Muscle of back (tissue), 13 donors: ENCODE results near the gene TTC9. TPM values are rescaled to one million over a fixed set of nuclear protein-coding genes. Genes with fewer than 3 reads are reported as not detected.

Source experiments
- DNase-seq, 3 donors: peaks; one replicate each; pipeline versions ENCODE4 v3.0.0 to v3.0.0-alpha.2; 2013
- long read RNA-seq, 9 donors: transcript quantifications; one replicate each; lab custom pipeline, GENCODE V29; 2026
- polyA plus RNA-seq, 10 donors: library from polyadenylated mRNA; unstranded; fragments of 120-200 nt; gene quantifications; one replicate each; pipeline ENCODE4 v1.2.1, GENCODE V29; 2013; ENCODE audit not compliant: insufficient read length in 10 of 10

TTC9 gene
- 10 to 100 TPM in 2 of 10 donors, 1 to 10 TPM in 8; 4.7 to 12.9 (median 8.4) TPM for polyA plus RNA-seq
- long read RNA-seq, donor 1, full-length matches to known transcripts, result 6 of 6 reads
- long read RNA-seq, donor 1, partial matches to known transcripts, result 0 of 6 reads
- long read RNA-seq, donor 1, other reads (novel, unspliced or antisense), result 0 of 6 reads
- long read RNA-seq, donor 2, full-length matches to known transcripts, result 5 of 5 reads
- long read RNA-seq, donor 2, partial matches to known transcripts, result 0 of 5 reads
- long read RNA-seq, donor 2, other reads (novel, unspliced or antisense), result 0 of 5 reads
- long read RNA-seq, donor 3, result 0 reads
- long read RNA-seq, donor 4, full-length matches to known transcripts, result 5 of 5 reads
- long read RNA-seq, donor 4, partial matches to known transcripts, result 0 of 5 reads
- long read RNA-seq, donor 4, other reads (novel, unspliced or antisense), result 0 of 5 reads
- long read RNA-seq, donor 5, full-length matches to known transcripts, result 4 of 4 reads
- long read RNA-seq, donor 5, partial matches to known transcripts, result 0 of 4 reads
- long read RNA-seq, donor 5, other reads (novel, unspliced or antisense), result 0 of 4 reads
- long read RNA-seq, donor 6, full-length matches to known transcripts, result 6 of 6 reads
- long read RNA-seq, donor 6, partial matches to known transcripts, result 0 of 6 reads
- long read RNA-seq, donor 6, other reads (novel, unspliced or antisense), result 0 of 6 reads
- long read RNA-seq, donor 7, full-length matches to known transcripts, result 6 of 6 reads
- long read RNA-seq, donor 7, partial matches to known transcripts, result 0 of 6 reads
- long read RNA-seq, donor 7, other reads (novel, unspliced or antisense), result 0 of 6 reads
- long read RNA-seq, donor 8, result 0 reads
- long read RNA-seq, donor 9, full-length matches to known transcripts, result 3 of 3 reads
- long read RNA-seq, donor 9, partial matches to known transcripts, result 0 of 3 reads
- long read RNA-seq, donor 9, other reads (novel, unspliced or antisense), result 0 of 3 reads

- peak in 1 of 3 donors; percentile 46 for DNase-seq
These were observed at the start of gene TTC9 for GRCh38 chr14:70641548-70642302. Gene TTC9 (plus strand): TSS chr14:70641916. CDS start chr14:70642130, 214 bp downstream.

- no peak for DNase-seq
These were observed 47.3 kb upstream of the TTC9 start for GRCh38 chr14:70594461-70594860.

GRCh38 chr14:70595443-70596185 is 46.1 kb upstream of the TTC9 start:
- DNase-seq, result no peak

GRCh38 chr14:70597731-70598130 is 44.0 kb upstream of the TTC9 start:
- DNase-seq, result no peak

- DNase-seq, result no peak
These were observed 42.4 kb upstream of the TTC9 start for GRCh38 chr14:70599345-70599744.

GRCh38 chr14:70600382-70601157 is 41.1 kb upstream of the TTC9 start, which contains the start of gene MED6:
Gene MED6 (minus strand): TSS chr14:70600655. CDS start chr14:70600637, 18 bp downstream.
- DNase-seq, result peak; percentile 94 to 97 (median 95)

- DNase-seq, result peak in 2 of 3 donors; percentile 8 to 32
These were observed 40.6 kb upstream of the TTC9 start for GRCh38 chr14:70601162-70601561.

- DNase-seq, result no peak
These were observed 39.5 kb upstream of the TTC9 start for GRCh38 chr14:70602254-70602653.

- no peak for DNase-seq
These were observed 30.5 kb upstream of the TTC9 start for GRCh38 chr14:70611216-70611615.

GRCh38 chr14:70616646-70617045 is 25.1 kb upstream of the TTC9 start:
- DNase-seq, result no peak

GRCh38 chr14:70618314-70618713 is 23.4 kb upstream of the TTC9 start:
- no peak for DNase-seq

- no peak for DNase-seq
These were observed 22.0 kb upstream of the TTC9 start for GRCh38 chr14:70619708-70620107.

- peak in 1 of 3 donors; percentile 18 for DNase-seq
These were observed 19.5 kb upstream of the TTC9 start for GRCh38 chr14:70622111-70622712.

- no peak for DNase-seq
These were observed 16.7 kb upstream of the TTC9 start for GRCh38 chr14:70624972-70625371.

GRCh38 chr14:70631948-70632347 is 9.8 kb upstream of the TTC9 start:
- no peak for DNase-seq

- DNase-seq, result no peak
These were observed 5.6 kb upstream of the TTC9 start for GRCh38 chr14:70635971-70636595.

- no peak for DNase-seq
These were observed 3.3 kb upstream of the TTC9 start for GRCh38 chr14:70638416-70638815.

- peak; percentile 36 to 52 (median 51) for DNase-seq
These were observed 673 bp upstream of the TTC9 start for GRCh38 chr14:70640938-70641547.
